ENCODE data around the gene AAMP.
"Not testable (repeated sequence)": the region's sequence is repeated elsewhere in the genome, so short reads cannot be mapped to it uniquely, and the experiment has no call there.

The AAMP gene

DNA sequence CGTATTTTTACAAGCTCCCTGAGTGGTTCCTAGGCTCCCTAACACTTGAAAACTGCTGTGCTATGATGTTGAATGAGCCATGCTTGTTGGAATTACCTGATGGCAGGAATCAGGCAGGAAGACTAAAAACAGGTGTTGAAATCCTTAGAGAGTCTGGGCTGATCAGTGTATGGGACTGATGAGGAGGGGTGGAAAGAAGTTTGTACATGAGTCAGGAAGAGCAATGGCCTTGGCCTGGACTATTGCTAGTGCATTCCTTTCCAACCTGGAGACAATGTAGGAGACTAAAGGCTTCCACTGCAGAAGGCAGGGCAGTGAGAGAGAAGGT is 47.3 kb upstream of the AAMP start:
- H4K20me1 ChIP-seq (ENCODE audit: insufficient read depth, low read length): no peaks in the 10 kb centered on the region
- no peak overlapping the region for H3K4me2 ChIP-seq (ENCODE audit: low read length)
- no peaks in the 10 kb centered on the region for H3K9me2 ChIP-seq (ENCODE audit: low read depth, low read length)
- no peaks in the 10 kb centered on the region for H3K27me3 ChIP-seq (ENCODE audit: insufficient read depth, low read length)
- H3K79me2 ChIP-seq (ENCODE audit: insufficient read depth, low read length): no peaks in the 10 kb centered on the region
- no peak overlapping the region for H3K4me3 ChIP-seq (ENCODE audit: low read depth, low read length, poor library complexity, severe bottlenecking)
- no peak overlapping the region for H3K27ac ChIP-seq (ENCODE audit: low read depth, low read length, poor library complexity, severe bottlenecking)
- H3F3A ChIP-seq (ENCODE audit: insufficient read depth, low read length): no peaks in the 10 kb centered on the region; the same call in 1 of the 2 replicates
- peaks cover 10% of the 10 kb centered on the region for H3K4me1 ChIP-seq (ENCODE audit: insufficient read depth, low read length, severe bottlenecking)
- H3K9me3 ChIP-seq (ENCODE audit: low read length): no peaks in the 10 kb centered on the region
- H3K36me3 ChIP-seq (ENCODE audit: insufficient read depth, low read length): no peaks in the 10 kb centered on the region
- no peak for TF ChIP-seq EZH2 (IDR thresholded peaks at IDR 0.05; ENCODE audit: borderline replicate concordance, low read length)
- TF ChIP-seq, protein P1, sequence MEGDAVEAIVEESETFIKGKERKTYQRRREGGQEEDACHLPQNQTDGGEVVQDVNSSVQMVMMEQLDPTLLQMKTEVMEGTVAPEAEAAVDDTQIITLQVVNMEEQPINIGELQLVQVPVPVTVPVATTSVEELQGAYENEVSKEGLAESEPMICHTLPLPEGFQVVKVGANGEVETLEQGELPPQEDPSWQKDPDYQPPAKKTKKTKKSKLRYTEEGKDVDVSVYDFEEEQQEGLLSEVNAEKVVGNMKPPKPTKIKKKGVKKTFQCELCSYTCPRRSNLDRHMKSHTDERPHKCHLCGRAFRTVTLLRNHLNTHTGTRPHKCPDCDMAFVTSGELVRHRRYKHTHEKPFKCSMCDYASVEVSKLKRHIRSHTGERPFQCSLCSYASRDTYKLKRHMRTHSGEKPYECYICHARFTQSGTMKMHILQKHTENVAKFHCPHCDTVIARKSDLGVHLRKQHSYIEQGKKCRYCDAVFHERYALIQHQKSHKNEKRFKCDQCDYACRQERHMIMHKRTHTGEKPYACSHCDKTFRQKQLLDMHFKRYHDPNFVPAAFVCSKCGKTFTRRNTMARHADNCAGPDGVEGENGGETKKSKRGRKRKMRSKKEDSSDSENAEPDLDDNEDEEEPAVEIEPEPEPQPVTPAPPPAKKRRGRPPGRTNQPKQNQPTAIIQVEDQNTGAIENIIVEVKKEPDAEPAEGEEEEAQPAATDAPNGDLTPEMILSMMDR (IDR thresholded peaks at IDR 0.05; ENCODE audit: low read length): no peak
- H3K9ac ChIP-seq (ENCODE audit: low read length): no peak overlapping the region
- no peak overlapping the region for H2AFZ ChIP-seq (ENCODE audit: low read length)

DNA sequence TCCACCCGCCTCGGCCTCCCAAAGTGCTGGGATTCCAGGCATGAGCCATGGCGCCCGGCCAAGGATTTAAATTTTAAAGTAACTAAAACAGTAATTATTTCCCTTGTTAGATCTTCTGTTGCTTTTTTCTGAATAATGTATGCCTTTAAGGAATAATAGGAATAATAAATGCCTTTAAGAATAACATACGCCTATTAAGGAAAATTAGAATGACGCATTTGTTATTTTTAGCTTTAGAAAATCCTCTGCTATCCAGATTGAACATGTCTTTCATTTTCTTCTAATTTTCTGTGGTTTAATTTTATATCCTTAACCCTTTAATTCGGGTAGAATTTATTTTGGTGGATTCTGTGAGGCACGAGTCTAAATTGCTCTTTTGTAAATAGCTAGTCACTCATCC is 45.5 kb upstream of the AAMP start:
- Histone ChIP-seq H3K9me2 (ENCODE audit: low read depth, low read length) (no peaks in the 10 kb centered on the region), H3K4me2 (ENCODE audit: low read length) (no peak overlapping the region), H3K36me3 (ENCODE audit: insufficient read depth, low read length) (no peaks in the 10 kb centered on the region), H3K79me2 (ENCODE audit: insufficient read depth, low read length) (no peaks in the 10 kb centered on the region), H3K9me3 (ENCODE audit: low read length) (no peaks in the 10 kb centered on the region), H3K4me1 (ENCODE audit: insufficient read depth, low read length, severe bottlenecking) (no peaks in the 10 kb centered on the region), H3K4me3 (ENCODE audit: low read depth, low read length, poor library complexity, severe bottlenecking) (no peak overlapping the region), H4K20me1 (ENCODE audit: insufficient read depth, low read length) (no peaks in the 10 kb centered on the region), H3K27ac (ENCODE audit: low read depth, low read length, poor library complexity, severe bottlenecking) (no peak overlapping the region), H2AFZ (ENCODE audit: low read length) (no peak overlapping the region), H3K9ac (ENCODE audit: low read length) (no peak overlapping the region), H3K27me3 (ENCODE audit: insufficient read depth, low read length) (no peaks in the 10 kb centered on the region), H3F3A (ENCODE audit: insufficient read depth, low read length) (no peaks in the 10 kb centered on the region)
- TF ChIP-seq, protein P1 (IDR thresholded peaks at IDR 0.05; ENCODE audit: low read length): no peak
- TF ChIP-seq EZH2 (IDR thresholded peaks at IDR 0.05; ENCODE audit: borderline replicate concordance, low read length): no peak

DNA sequence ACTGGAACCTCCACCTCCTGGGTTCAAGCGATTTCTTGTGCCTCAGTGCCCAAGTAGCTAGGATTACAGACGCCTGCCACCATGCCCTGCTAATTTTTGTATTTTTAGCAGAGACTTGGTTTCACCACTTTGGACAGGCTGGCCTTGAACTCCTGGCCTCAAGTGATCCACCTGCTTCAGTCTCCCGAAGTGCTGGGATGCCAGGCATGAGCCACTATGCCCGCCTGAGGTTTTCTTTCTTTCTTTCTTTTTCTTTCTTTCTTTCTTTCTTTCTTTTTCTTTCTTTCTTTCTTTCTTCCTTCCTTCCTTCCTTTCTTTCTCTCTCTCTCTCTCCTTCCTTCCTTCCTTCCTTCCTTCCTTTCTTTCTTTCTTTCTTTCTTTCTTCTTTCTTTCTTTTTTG is 44.8 kb upstream of the AAMP start:
- not testable (repeated sequence) for H3K4me3 ChIP-seq (ENCODE audit: low read depth, low read length, poor library complexity, severe bottlenecking); H3K4me2 ChIP-seq (ENCODE audit: low read length); H3K36me3 ChIP-seq (ENCODE audit: insufficient read depth, low read length); H3K27ac ChIP-seq (ENCODE audit: low read depth, low read length, poor library complexity, severe bottlenecking); H2AFZ ChIP-seq (ENCODE audit: low read length); H3F3A ChIP-seq (ENCODE audit: insufficient read depth, low read length); H3K9me3 ChIP-seq (ENCODE audit: low read length); H3K9ac ChIP-seq (ENCODE audit: low read length); H4K20me1 ChIP-seq (ENCODE audit: insufficient read depth, low read length); H3K27me3 ChIP-seq (ENCODE audit: insufficient read depth, low read length); H3K79me2 ChIP-seq (ENCODE audit: insufficient read depth, low read length); H3K4me1 ChIP-seq (ENCODE audit: insufficient read depth, low read length, severe bottlenecking); H3K9me2 ChIP-seq (ENCODE audit: low read depth, low read length)

DNA sequence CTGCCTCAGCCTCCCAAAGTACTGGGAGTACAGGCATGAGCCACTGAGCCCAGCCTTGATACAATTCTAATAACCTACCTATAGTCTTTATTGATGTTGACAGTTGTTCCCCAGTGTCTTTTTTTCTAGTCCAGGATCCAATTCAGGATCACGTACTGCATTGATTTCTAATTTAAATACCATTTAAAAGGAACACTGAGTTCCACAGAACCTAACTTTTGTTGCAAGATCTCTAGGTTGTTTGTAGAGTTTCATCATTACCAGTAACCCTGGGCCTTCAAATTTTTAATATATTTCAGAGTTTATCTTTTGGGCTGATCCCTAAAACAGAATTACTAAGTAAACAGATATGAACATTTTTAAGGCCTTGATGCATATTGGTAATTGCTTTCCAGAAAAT is 43.4 kb upstream of the AAMP start:
- Histone ChIP-seq H3K4me3 (ENCODE audit: low read depth, low read length, poor library complexity, severe bottlenecking) (no peak overlapping the region), H3K27ac (ENCODE audit: low read depth, low read length, poor library complexity, severe bottlenecking) (no peak overlapping the region), H4K20me1 (ENCODE audit: insufficient read depth, low read length) (no peaks in the 10 kb centered on the region), H3K36me3 (ENCODE audit: insufficient read depth, low read length) (no peaks in the 10 kb centered on the region), H3K4me2 (ENCODE audit: low read length) (no peak overlapping the region), H3K4me1 (ENCODE audit: insufficient read depth, low read length, severe bottlenecking) (no peaks in the 10 kb centered on the region), H3K79me2 (ENCODE audit: insufficient read depth, low read length) (no peaks in the 10 kb centered on the region), H3K9me2 (ENCODE audit: low read depth, low read length) (no peaks in the 10 kb centered on the region), H3F3A (ENCODE audit: insufficient read depth, low read length) (no peaks in the 10 kb centered on the region), H3K9ac (ENCODE audit: low read length) (no peak overlapping the region), H3K9me3 (ENCODE audit: low read length) (no peaks in the 10 kb centered on the region), H2AFZ (ENCODE audit: low read length) (no peak overlapping the region), H3K27me3 (ENCODE audit: insufficient read depth, low read length) (no peaks in the 10 kb centered on the region)
- TF ChIP-seq, protein P1 (IDR thresholded peaks at IDR 0.05; ENCODE audit: low read length): no peak
- TF ChIP-seq EZH2 (IDR thresholded peaks at IDR 0.05; ENCODE audit: borderline replicate concordance, low read length): no peak
